Epithelial cell of proximal tubule (primary cell): ENCODE data around the gene FMNL2. TPM values are rescaled to one million over a fixed set of nuclear protein-coding genes. Genes with fewer than 3 reads are reported as not detected.

ENCODE experiments used
- DNase-seq: peaks from one replicate; pipeline ENCODE4 v3.0.0-alpha.2; 2011; ENCODE audit warnings: low read depth
- H3K4me3 ChIP-seq: 2 replicates; pipeline ENCODE4 v1.5.1; 2011; ENCODE audit warnings: low read depth, mild to moderate bottlenecking, low read length
- CTCF ChIP-seq: conservative IDR thresholded peaks from 2 replicates; pipeline ENCODE4 v1.5.1; 2012; ENCODE audit warnings: low read depth, mild to moderate bottlenecking, low read length
- total RNA-seq: library from RNA; depleted of rRNA; stranded (reverse); fragments of >200 nt; gene quantifications from 2 replicates; pipeline ENCODE4 v1.2.3, GENCODE V29; 2015

The FMNL2 gene
- total RNA-seq, 1 donor from 2014 or later = 29.7 TPM

- TF ChIP-seq CTCF = no peak
- peak overlapping the region; percentile 40 for H3K4me3 ChIP-seq
- no peak for DNase-seq
Observed at GRCh38 chr2:152407806-152408205, 72.8 kb downstream of the FMNL2 start.

GRCh38 chr2:152408254-152408653 is 73.3 kb downstream of the FMNL2 start:
- DNase-seq = no peak
- TF ChIP-seq CTCF = no peak

GRCh38 chr2:152409386-152410164 is 74.6 kb downstream of the FMNL2 start:
- DNase-seq = no peak
- no peak overlapping the region for H3K4me3 ChIP-seq
- TF ChIP-seq CTCF = no peak

More at GRCh38 chr2:152408254-152408653, 73.3 kb downstream of the FMNL2 start:
- no peak overlapping the region for H3K4me3 ChIP-seq

GRCh38 chr2:152410165-152410597 is 75.2 kb downstream of the FMNL2 start:
- DNase-seq = no peak
- TF ChIP-seq CTCF = no peak
- H3K4me3 ChIP-seq = no peak overlapping the region

- TF ChIP-seq CTCF = no peak
- no peak overlapping the region for H3K4me3 ChIP-seq
- DNase-seq = no peak
Observed at GRCh38 chr2:152411154-152411553, 76.2 kb downstream of the FMNL2 start.

- no peak for TF ChIP-seq CTCF
- no peak overlapping the region for H3K4me3 ChIP-seq
- DNase-seq = no peak
Observed at GRCh38 chr2:152413228-152414030, 78.5 kb downstream of the FMNL2 start.
